ENCODE results near the gene KANK3.
A peak's percentile ranks its signal among the peaks of the same experiment; 100 is the strongest.
"Not testable (repeated sequence)": the region's sequence is repeated elsewhere in the genome, so short reads cannot be mapped to it uniquely, and the experiment has no call there.

The KANK3 gene

GRCh38 chr19:8342684-8343482 lies at the start of gene KANK3:
KANK3 (minus strand) TSS chr19:8343262; CDS start chr19:8337828, 5,434 bp downstream.
- peak; percentile 94 for DNase-seq

- DNase-seq, result no peak
These were observed 49.0 kb upstream of the KANK3 start for GRCh38 chr19:8392017-8392591.

- no peak for DNase-seq
These were observed 48.3 kb upstream of the KANK3 start for GRCh38 chr19:8391198-8392016.

GRCh38 chr19:8390617-8390981 lies 47.5 kb upstream of the KANK3 start:
- peak; percentile 96 for DNase-seq

DNA sequence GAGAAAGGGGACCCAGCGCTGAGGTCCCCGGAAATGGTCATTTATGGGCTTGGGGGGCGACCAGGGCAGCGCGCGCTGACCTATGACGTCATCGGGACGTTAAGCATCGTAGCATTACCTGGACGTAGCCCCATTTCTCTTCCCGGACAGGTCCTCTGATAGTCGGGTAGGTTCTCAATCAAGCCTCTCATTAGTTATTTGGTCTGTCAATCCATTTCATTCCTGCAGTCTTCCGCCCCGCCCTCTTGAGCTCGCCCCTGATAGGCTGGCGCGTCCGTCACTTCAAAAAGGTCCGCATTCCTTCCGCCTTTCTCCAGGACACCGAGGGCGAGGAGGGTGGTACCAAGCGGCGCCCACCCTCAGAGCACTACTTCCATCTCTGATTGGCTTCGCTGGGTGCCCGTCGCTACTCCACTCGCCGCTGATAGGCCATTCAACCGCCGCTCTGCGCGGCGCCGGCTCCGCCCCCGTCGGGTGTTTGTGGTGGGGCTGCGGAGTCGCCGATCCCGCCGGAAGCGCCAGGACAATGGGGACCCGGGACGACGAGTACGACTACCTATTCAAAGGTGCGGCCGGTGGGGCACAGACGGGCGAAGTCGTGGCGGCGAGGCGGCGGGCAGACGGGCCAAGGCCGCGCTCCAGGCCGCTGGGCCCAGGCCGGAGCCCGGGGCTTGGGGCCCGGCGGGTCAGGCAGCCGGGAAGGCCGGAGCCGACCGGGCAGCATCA lies 47.0 kb upstream of the KANK3 start, which contains the start of gene RAB11B:
Gene RAB11B, plus strand, starts transcription at position 470 of the 726 bp plus-strand sequence. Its CDS starts 57 bp downstream, at position 527.
- peak; percentile 100 for DNase-seq

DNA sequence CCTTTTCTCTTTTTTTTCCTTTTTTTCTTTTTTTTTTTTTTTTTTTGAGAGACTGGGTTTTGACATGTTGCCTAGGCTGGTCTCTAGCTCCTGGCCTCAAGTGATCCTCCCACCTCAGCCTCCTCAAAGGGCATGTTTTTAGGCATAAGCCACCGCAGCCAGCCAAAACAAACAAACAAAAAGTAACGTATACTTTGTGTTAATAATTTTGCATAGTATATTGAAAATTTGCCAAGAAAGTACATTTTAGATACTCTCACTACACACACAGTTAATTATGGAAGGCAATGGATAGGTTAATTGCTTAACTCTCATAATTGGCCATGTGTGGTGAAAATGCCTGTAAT lies 45.5 kb upstream of the KANK3 start:
- no peak for DNase-seq

- no peak for DNase-seq
These were observed 44.9 kb upstream of the KANK3 start for GRCh38 chr19:8387688-8388611.

GRCh38 chr19:8386990-8387389 lies 43.9 kb upstream of the KANK3 start:
- DNase-seq, result no peak

GRCh38 chr19:8386419-8386818 lies 43.4 kb upstream of the KANK3 start:
- not testable (repeated sequence) for DNase-seq

GRCh38 chr19:8385566-8385965 lies 42.5 kb upstream of the KANK3 start:
- not testable (repeated sequence) for DNase-seq

DNA sequence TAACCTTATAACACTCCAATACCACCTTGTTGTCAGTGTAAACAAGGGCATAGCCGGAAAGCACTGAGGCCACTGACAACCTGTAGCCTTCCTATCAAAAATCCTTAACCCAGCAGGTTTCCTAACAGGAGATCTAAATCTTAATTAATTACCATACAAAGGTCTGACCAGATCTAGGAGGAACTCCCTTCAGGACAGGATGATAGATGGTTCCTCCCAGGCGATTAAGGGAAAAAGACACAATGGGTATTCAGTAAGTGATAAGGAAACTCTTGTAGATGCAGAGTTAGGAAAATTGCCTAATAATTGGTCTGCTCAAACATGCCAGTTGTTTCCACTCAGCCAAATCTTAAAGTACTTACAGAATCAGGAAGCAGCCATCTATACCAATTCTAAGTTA lies 42.0 kb upstream of the KANK3 start:
- DNase-seq, result not testable (repeated sequence)

DNA sequence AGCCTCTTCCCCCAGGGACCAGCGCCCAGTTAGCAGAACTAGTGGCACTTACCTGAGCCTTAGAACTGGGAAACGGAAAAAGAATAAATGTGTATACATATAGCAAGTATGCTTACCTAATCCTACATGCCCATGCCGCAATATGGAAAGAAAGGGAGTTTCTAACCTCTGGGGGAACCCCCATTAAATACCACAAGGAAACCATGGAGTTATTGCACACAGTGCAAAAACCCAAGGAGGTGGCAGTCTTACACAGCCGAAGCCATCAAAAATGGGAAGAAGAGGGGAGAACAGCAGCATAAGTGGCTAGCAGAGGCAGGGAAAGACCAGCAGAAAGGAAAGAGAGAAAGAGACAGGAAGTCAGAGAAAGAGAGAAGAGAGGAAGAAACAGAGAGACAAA lies 41.5 kb upstream of the KANK3 start:
- not testable (repeated sequence) for DNase-seq

DNA sequence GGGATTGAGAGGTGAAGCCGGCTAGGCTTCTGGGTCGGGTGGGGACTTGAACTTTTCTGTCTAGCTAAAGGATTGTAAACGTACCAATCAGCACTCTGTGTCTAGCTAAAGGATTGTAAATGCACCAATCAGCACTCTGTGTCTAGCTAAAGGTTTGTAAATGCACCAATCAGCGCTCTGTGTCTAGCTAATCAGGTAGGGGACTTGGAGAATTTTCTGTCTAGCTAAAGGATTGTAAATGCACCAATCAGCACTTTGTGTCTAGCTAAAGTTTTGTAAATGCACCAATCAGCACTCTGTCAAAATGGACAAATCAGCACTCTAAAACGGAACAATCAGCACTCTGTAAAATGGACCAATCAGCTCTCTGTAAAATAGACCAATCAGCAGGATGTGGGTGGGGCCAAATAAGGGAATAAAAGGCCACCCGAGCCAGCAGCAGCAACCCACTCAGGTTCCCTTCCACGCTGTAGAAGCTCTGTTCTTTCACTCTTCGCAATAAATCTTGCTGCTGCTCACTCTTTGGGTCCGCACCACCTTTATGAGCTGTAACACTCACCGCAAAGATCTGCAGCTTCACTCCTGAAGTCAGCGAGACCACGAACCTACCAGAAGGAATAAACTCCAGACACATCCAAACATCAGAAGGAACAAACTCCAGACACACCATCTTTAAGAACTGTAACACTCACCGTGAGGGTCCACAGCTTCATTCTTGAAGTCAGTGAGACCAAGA lies 36.3 kb upstream of the KANK3 start:
- not testable (repeated sequence) for DNase-seq

DNA sequence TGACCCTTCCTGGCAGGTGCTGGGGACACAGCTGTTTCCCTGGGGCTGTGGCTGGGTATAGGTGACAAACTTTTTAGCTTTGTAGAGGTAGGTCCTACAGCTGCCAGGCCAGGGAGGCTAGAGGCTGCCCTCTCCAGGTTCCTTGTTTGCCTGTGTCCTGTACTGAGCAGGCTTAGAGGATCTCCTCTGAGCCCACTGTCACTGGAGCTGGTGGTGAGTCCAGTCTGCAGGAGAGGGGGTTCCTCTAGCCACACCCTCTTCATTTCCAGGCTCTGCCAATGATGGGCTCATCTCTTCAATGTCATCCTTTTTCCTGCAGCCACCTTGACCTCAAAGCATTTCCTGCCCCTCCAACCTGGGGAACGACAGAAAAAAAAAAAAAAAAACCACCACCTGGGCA lies 34.5 kb upstream of the KANK3 start:
- DNase-seq, result no peak

GRCh38 chr19:8376373-8376974 lies 33.4 kb upstream of the KANK3 start:
- not testable (repeated sequence) for DNase-seq

DNA sequence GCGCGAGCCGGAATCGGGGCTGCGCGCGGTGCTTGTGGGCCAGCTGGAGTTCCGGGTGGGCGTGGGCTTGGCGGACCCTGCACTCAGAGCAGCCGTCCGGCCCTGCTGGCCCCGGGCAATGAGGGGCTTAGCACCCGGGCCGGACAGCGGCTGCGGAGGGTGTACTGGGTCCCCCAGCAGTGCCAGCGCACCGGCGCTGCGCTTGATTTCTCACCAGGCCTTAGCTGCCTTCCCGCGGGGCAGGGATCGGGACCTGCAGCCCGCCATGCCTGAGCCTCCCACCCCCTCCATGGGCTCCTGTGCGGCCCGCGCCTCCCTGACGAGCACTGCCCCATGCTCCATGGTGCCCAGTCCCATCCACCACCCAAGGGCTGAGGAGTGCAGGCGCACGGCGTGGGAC lies 32.7 kb upstream of the KANK3 start:
- DNase-seq, result not testable (repeated sequence)

DNA sequence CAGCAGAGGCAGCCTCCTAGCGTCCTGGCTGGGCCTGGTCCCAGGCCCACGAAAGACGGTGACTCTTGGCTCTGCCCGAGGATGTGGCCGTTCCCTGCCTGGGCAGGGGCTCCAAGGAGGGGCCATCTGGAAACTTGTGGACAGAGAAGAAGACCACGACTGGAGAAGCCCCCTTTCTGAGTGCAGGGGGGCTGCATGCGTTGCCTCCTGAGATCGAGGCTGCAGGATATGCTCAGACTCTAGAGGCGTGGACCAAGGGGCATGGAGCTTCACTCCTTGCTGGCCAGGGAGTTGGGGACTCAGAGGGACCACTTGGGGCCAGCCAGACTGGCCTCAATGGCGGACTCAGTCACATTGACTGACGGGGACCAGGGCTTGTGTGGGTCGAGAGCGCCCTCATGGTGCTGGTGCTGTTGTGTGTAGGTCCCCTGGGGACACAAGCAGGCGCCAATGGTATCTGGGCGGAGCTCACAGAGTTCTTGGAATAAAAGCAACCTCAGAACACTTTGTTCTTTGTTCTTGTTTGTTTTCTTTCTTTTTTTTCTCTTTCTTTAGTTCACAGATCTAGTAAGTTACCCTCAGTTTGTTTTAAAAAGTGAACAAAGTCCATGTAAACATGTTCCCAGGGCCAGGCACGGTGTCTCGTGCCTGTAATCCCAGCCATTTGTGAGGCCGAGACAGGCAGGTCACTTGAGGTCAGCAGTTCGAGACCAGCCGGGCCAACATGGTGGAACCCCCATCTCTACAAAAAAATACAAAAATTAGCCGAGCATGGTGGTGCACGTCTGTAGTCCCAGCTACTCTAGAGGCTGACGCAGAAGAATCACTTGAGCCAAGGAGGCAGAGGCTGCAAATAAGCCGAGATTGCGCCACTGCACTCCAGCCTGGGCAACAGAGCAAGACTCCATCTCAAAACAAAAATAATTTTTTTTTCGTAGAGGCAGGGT lies 31.1 kb upstream of the KANK3 start:
- DNase-seq, result no peak

DNA sequence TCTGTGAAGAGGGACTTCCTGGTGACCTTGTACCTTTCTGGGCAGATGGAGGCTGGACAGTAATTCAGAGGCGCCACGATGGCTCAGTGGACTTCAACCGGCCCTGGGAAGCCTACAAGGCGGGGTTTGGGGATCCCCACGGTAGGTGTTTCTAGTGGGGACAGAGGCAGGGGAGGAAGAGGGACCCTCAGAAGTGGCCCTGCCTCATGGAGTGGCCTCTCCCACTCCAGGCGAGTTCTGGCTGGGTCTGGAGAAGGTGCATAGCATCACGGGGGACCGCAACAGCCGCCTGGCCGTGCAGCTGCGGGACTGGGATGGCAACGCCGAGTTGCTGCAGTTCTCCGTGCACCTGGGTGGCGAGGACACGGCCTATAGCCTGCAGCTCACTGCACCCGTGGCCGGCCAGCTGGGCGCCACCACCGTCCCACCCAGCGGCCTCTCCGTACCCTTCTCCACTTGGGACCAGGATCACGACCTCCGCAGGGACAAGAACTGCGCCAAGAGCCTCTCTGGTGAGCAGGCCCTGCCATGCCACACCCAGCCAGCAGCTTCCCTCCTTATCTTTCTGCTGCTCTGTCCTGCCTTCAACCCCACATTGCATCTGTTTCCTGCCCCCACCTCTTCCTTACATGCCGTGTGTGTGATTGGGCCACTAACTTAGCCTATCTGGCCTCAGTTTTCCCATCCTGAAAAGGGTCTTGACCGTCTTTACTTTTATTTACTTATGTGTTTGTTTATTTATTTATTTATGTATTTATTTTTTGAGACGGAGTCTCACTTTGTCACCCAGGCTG lies 28.1 kb upstream of the KANK3 start:
- DNase-seq, result no peak

Data from activated CD4-positive, alpha-beta T cell treated with anti-CD3 and anti-CD28 coated beads, Interleukin-2, amount 50 U/mL, for 16 hours (primary cell).